HepG2 (cell line): Measurements from ENCODE around the gene BLMH. TPM values are rescaled to one million over a fixed set of nuclear protein-coding genes. Genes with fewer than 3 reads are reported as not detected.

Experiments
- ATAC-seq: fragments of 200-7000 bp; cut with Tn5 transposase; 3 replicates; pipeline ENCODE4 v1.9.1; 2020; ENCODE audit warnings: mild to moderate bottlenecking, moderate library complexity
- BruUV-seq: library from RNA; stranded (reverse); fragments of 400-500 nt; replicated peaks from 2 replicates; lab custom pipeline; 2021; lab: Mats Ljungman, UMichigan
- CTCF ChIA-PET: fragments of 300-600 bp; formaldehyde crosslinking; extraction: SDS; loops from one replicate; lab custom pipeline; 2021; ENCODE audit warnings: low total read pairs, inconsistent platforms, low intra/inter-chr PET ratio; lab: Yijun Ruan, JAX
- POLR2A ChIA-PET: fragments of 350-600 bp; sonication (Branson Sonifier 250); formaldehyde crosslinking; loops from one replicate; lab custom pipeline; 2020; ENCODE audit warnings: antibody characterized with exemption, inconsistent platforms; lab: Yijun Ruan, JAX
- DNase-seq: peaks from one replicate; pipeline ENCODE4 v3.0.0-alpha.2; 2015; ENCODE audit warnings: low spot score
- FAIRE-seq: peaks from 3 replicates; lab custom pipeline; 2011; peaks lifted over from hg19 to GRCh38; lab: Jason Lieb, UNC
- H2AFZ ChIP-seq: one replicate; pipeline ENCODE4 v1.6.1; 2011; ENCODE audit warnings: low read length, inconsistent platforms
- H3K27ac ChIP-seq: fragments of 300-600 bp; 3 replicates; pipeline ENCODE4 v1.8.0; 2011; ENCODE audit warnings: mixed run types, mild to moderate bottlenecking, mixed read lengths, low read length, inconsistent platforms; ENCODE audit not compliant: insufficient read depth; ENCODE audit errors: extremely low read length
- H3K27me3 ChIP-seq, 2 experiments: fragments of 200-600 bp in 1 of 2; 2 replicates in 1 of 2; 3 replicates in 1 of 2; pipeline versions ENCODE4 v1.6.0 to v1.8.0; 2011; ENCODE audit warnings: low read length in 2 of 2, mild to moderate bottlenecking in 2 of 2, moderate library complexity in 2 of 2, inconsistent platforms in 1 of 2; ENCODE audit not compliant: insufficient read depth in 2 of 2, control insufficient read depth in 1 of 2
- H3K36me3 ChIP-seq, 2 experiments: fragments of 200-600 bp in 1 of 2; replicated peaks in 1 of 2; 2 replicates in 1 of 2; 3 replicates in 1 of 2; pipeline versions ENCODE4 v1.5.1 to v1.8.0; 2011; ENCODE audit warnings: low read length in 2 of 2, inconsistent platforms in 1 of 2; ENCODE audit not compliant: insufficient read depth in 2 of 2, control insufficient read depth in 1 of 2
- H3K4me1 ChIP-seq: 2 replicates; pipeline ENCODE4 v1.5.1; 2012; ENCODE audit warnings: low read length, inconsistent platforms; ENCODE audit not compliant: insufficient read depth
- H3K4me2 ChIP-seq: 2 replicates; pipeline ENCODE4 v1.6.0; 2011; ENCODE audit warnings: low read depth, low read length, inconsistent platforms
- H3K4me3 ChIP-seq, 3 experiments: fragments of 200-600 bp in 1 of 3; sonication (generic), shearing (Covaris generic) in 1 of 3; replicated peaks in 1 of 3; 2 replicates each; pipeline ENCODE4 v1.5.1; 2011 to 2016; ENCODE audit warnings: low read length in 3 of 3, inconsistent platforms in 2 of 3, low read depth in 2 of 3, mild to moderate bottlenecking in 2 of 3, control low read depth in 1 of 3, mixed read lengths in 1 of 3; ENCODE audit not compliant: insufficient read depth in 1 of 3
- H3K79me2 ChIP-seq: one replicate; pipeline ENCODE4 v1.6.1; 2011; ENCODE audit warnings: low read length, inconsistent platforms; ENCODE audit not compliant: insufficient read depth
- H3K9ac ChIP-seq: 2 replicates; pipeline ENCODE4 v1.6.0; 2011; ENCODE audit warnings: mild to moderate bottlenecking, low read depth, low read length, inconsistent platforms; ENCODE audit not compliant: insufficient read depth
- H3K9me3 ChIP-seq: 2 replicates; pipeline ENCODE4 v1.5.1; 2012; ENCODE audit warnings: mild to moderate bottlenecking, low read length
- H4K20me1 ChIP-seq: 2 replicates; pipeline ENCODE4 v1.6.0; 2011; ENCODE audit warnings: inconsistent platforms, mild to moderate bottlenecking, low read length, moderate library complexity; ENCODE audit not compliant: insufficient read depth
- AFF4 ChIP-seq: sonication (generic); formaldehyde crosslinking; IDR thresholded peaks from 2 replicates; pipeline ENCODE4 v1.4.0; 2020; ENCODE audit warnings: missing genetic modification reagents
- ATM ChIP-seq: fragments of 450-650 bp; IDR thresholded peaks from 2 replicates; pipeline ENCODE4 v1.7.1; 2017; ENCODE audit warnings: mild to moderate bottlenecking, borderline replicate concordance
- E2F1 ChIP-seq: sonication (generic); formaldehyde crosslinking; IDR thresholded peaks from 2 replicates; pipeline ENCODE4 v1.5.0; 2020; ENCODE audit warnings: missing genetic modification reagents
- ZBTB43 ChIP-seq: sonication (generic); formaldehyde crosslinking; conservative IDR thresholded peaks from 2 replicates; pipeline ENCODE4 v1.4.0; 2020; ENCODE audit warnings: missing genetic modification reagents
- ZFP90 ChIP-seq: sonication (generic); formaldehyde crosslinking; IDR thresholded peaks from 2 replicates; pipeline ENCODE4 v1.8.0; 2022; ENCODE audit warnings: missing genetic modification reagents, mild to moderate bottlenecking, inconsistent platforms, borderline replicate concordance
- ZNF501 ChIP-seq: sonication (generic); formaldehyde crosslinking; IDR thresholded peaks from 2 replicates; pipeline ENCODE4 v1.5.1; 2020; ENCODE audit warnings: mild to moderate bottlenecking, moderate library complexity, missing genetic modification reagents
- ZNF512 ChIP-seq: sonication (generic); formaldehyde crosslinking; IDR thresholded peaks from 2 replicates; pipeline ENCODE4 v1.4.0; 2020; ENCODE audit warnings: mild to moderate bottlenecking, missing genetic modification reagents
- ZNF770 ChIP-seq: sonication (generic); formaldehyde crosslinking; IDR thresholded peaks from 2 replicates; pipeline ENCODE4 v1.5.0; 2020; ENCODE audit warnings: mild to moderate bottlenecking, missing genetic modification reagents
- ZNF777 ChIP-seq: sonication (generic); formaldehyde crosslinking; IDR thresholded peaks from 2 replicates; pipeline ENCODE4 v1.4.0; 2020; ENCODE audit warnings: missing genetic modification reagents
- WGBS: methylation state at CpG from one replicate; pipeline ENCODE4 v1.1.6; 2017; ENCODE audit warnings: low lambda C conversion rate; 5-methylcytosine and 5-hydroxymethylcytosine counted together
- in situ Hi-C: cut with HindIII; loops from 2 replicates; pipeline ENCODE4 v1.10.0; 2017; ENCODE audit warnings: low pct_unique_long_range_greater_than_20kb; ENCODE audit not compliant: extremely low pct_ligation_motif_present
- intact Hi-C: fragments of 100-400 bp; cut with micrococcal nuclease; formaldehyde crosslinking; loops from one replicate; pipeline ENCODE4 v1.10.0; 2022; ENCODE audit not compliant: unreplicated experiment
- polyA plus RNA-seq, 8 experiments: library from polyadenylated mRNA; depleted of rRNA in 3 of 8; stranded (reverse) in 7 of 8; unstranded in 1 of 8; fragments of >200 nt; fragmentation: Illumina TruSeq in 4 of 8; extraction: Trizol in 4 of 8; gene quantifications; 2 replicates each; pipeline versions ENCODE4 v1.2.1 to v1.2.3, GENCODE V29; 2011 to 2016; ENCODE audit warnings: low read depth in 4 of 8, missing spikeins in 1 of 8, mixed read lengths in 1 of 8; ENCODE audit not compliant: insufficient read depth in 1 of 8
- total RNA-seq, 5 experiments: library from RNA; depleted of rRNA; stranded (reverse); fragments of >200 nt; fragmentation: Illumina TruSeq; extraction: Trizol; gene quantifications; 2 replicates each; pipeline ENCODE4 v1.2.3, GENCODE V29; 2016; ENCODE audit warnings: low read depth in 1 of 5

The BLMH gene
- total and polyA plus RNA-seq, 2 of the 13 experiments (the other 11 are each of a cell fraction or from before 2014, with no cell fraction given), result 12.1 to 41.0 TPM

GRCh38 chr17:30340801-30341356 is 49.1 kb upstream of the BLMH start:
- ChIA-PET CTCF (interaction anchor here (1.0 kb wide), 1 partner anchor 42 kb away, joined by 3 read pairs; no protein-coding TSS in a partner anchor), POLR2A (interaction anchor here (1.0 to 8.7 kb wide), 8 partner anchors 20 to 236 kb away, joined by 3 to 114 read pairs (median 6); partner anchors contain the start of genes CPD and GOSR1)
- 0 out of 2 replicates have a peak, but pooled peaks have one; percentile 31 for TF ChIP-seq ZBTB43 (CRISPR knock-in tag)
- TF ChIP-seq E2F1, result no peak
- TF ChIP-seq ATM, result no peak
- TF ChIP-seq ZNF512 (CRISPR knock-in tag), result 0 out of 2 replicates have a peak, but pooled peaks have one; percentile 13
- 0 out of 2 replicates have a peak, but pooled peaks have one; percentile 24 for TF ChIP-seq ZFP90 (CRISPR knock-in tag)
- no peak for TF ChIP-seq ZNF501 (CRISPR knock-in tag)
- no peak for TF ChIP-seq ZNF777 (CRISPR knock-in tag)
- TF ChIP-seq AFF4 (CRISPR knock-in tag), result no peak
- TF ChIP-seq ZNF770 (CRISPR knock-in tag), result peak; percentile 37; the same call in 1 of the 2 replicates
- no peaks in the 10 kb centered on the region for H3K79me2 ChIP-seq
- no peaks in the 10 kb centered on the region for H3K36me3 ChIP-seq
- H3K27me3 ChIP-seq, result no peaks in the 10 kb centered on the region
- H3K4me1 ChIP-seq, result peaks cover 96% of the 10 kb centered on the region
- no TSS peak for BruUV-seq
- H3K4me3 ChIP-seq, result peak overlapping the region; percentile 44 to 58 (median 46); a peak in 4 of 6 replicates
- H2AFZ ChIP-seq, result no peak overlapping the region
- peak overlapping the region; percentile 87 for H3K4me2 ChIP-seq
- peak overlapping the region; percentile 61 for H3K9ac ChIP-seq
- intact Hi-C loops (loop anchor here (2.0 kb wide), 2 partner anchors 64 to 136 kb away; partner anchors contain the start of gene GOSR1), in situ Hi-C loops (loop anchor here (5.0 kb wide), 1 partner anchor 36 kb away; the partner anchor contains the start of gene CPD)
- H3K27ac ChIP-seq, result peak overlapping the region; percentile 69
- 10% methylated on average over 6 of the region's 6 CpGs for WGBS
- ATAC-seq (no peak), DNase-seq (no peak), FAIRE-seq (no peak)
- no peaks in the 10 kb centered on the region for H4K20me1 ChIP-seq
- no peaks in the 10 kb centered on the region for H3K9me3 ChIP-seq
